ENCODE data around the gene RPS6KA2.

The RPS6KA2 gene

GRCh38 chr6:166512567-166512966 is 114.5 kb downstream of the RPS6KA2 start:
- no peak for TF ChIP-seq CTCF (IDR thresholded peaks at IDR 0.05; ENCODE audit: control extremely low read depth, extremely low read depth, low read depth, missing control alignments)
- ChIA-PET POLR2A (no interaction called here), CTCF (interaction anchor here (1.1 kb wide), 1 partner anchor 10 kb away, joined by 3 read pairs; no protein-coding TSS in a partner anchor)
- peak; percentile 56 for DNase-seq (ENCODE audit: extremely low spot score)

GRCh38 chr6:166511316-166511715 is 115.7 kb downstream of the RPS6KA2 start:
- TF ChIP-seq CTCF (IDR thresholded peaks at IDR 0.05; ENCODE audit: control extremely low read depth, extremely low read depth, low read depth, missing control alignments) = no peak
- CTCF ChIA-PET = no interaction called here
- DNase-seq (ENCODE audit: extremely low spot score) = no peak
- POLR2A ChIA-PET = no interaction called here

GRCh38 chr6:166509193-166509592 is 117.9 kb downstream of the RPS6KA2 start:
- POLR2A ChIA-PET = no interaction called here
- no peak for DNase-seq (ENCODE audit: extremely low spot score)
- TF ChIP-seq CTCF (IDR thresholded peaks at IDR 0.05; ENCODE audit: control extremely low read depth, extremely low read depth, low read depth, missing control alignments) = no peak
- CTCF ChIA-PET = interaction anchor here (1.2 to 1.7 kb wide), 2 partner anchors 9 to 26 kb away, joined by 3 to 4 read pairs; no protein-coding TSS in a partner anchor

GRCh38 chr6:166508726-166509125 is 118.3 kb downstream of the RPS6KA2 start:
- no peak for TF ChIP-seq CTCF (IDR thresholded peaks at IDR 0.05; ENCODE audit: control extremely low read depth, extremely low read depth, low read depth, missing control alignments)
- DNase-seq (ENCODE audit: extremely low spot score) = no peak
- POLR2A ChIA-PET = no interaction called here
- CTCF ChIA-PET = interaction anchor here (1.7 kb wide), 1 partner anchor 8 kb away, joined by 4 read pairs; no protein-coding TSS in a partner anchor

GRCh38 chr6:166507809-166508564 is 119.1 kb downstream of the RPS6KA2 start:
- DNase-seq (ENCODE audit: extremely low spot score) = no peak
- POLR2A ChIA-PET = no interaction called here
- TF ChIP-seq CTCF (IDR thresholded peaks at IDR 0.05; ENCODE audit: control extremely low read depth, extremely low read depth, low read depth, missing control alignments) = no peak
- CTCF ChIA-PET = interaction anchor here (1.7 kb wide), 1 partner anchor 8 kb away, joined by 4 read pairs; no protein-coding TSS in a partner anchor

- TF ChIP-seq CTCF (IDR thresholded peaks at IDR 0.05; ENCODE audit: control extremely low read depth, extremely low read depth, low read depth, missing control alignments) = no peak
- CTCF ChIA-PET = no interaction called here
- DNase-seq (ENCODE audit: extremely low spot score) = no peak
- POLR2A ChIA-PET = no interaction called here
Measured at GRCh38 chr6:166507380-166507779, 119.7 kb downstream of the RPS6KA2 start.

All from GM10248 (cell line).